WTC11 (cell line): ENCODE data around the gene POFUT2. TPM values are rescaled to one million over a fixed set of nuclear protein-coding genes. Genes with fewer than 3 reads are reported as not detected.

ENCODE experiments used
- ATAC-seq: fragments of 200-7000 bp; cut with Tn5 transposase; 2 replicates; pipeline ENCODE4 v1.10.0; 2021; ENCODE audit warnings: mild to moderate bottlenecking, moderate library complexity
- CTCF ChIA-PET: fragments of 300-600 bp; sonication (Branson Sonifier 250); formaldehyde crosslinking; loops from one replicate; lab custom pipeline; 2021; ENCODE audit warnings: antibody characterized with exemption; lab: Charles Lee
- POLR2A ChIA-PET: fragments of 350-600 bp; sonication (Branson Sonifier 250); formaldehyde crosslinking; loops from one replicate; lab custom pipeline; 2021; ENCODE audit warnings: antibody characterized with exemption; lab: Charles Lee
- DNase-seq: peaks from one replicate; pipeline ENCODE4 v3.0.0; 2021; ENCODE audit warnings: low spot score
- H3K27ac Mint-ChIP-seq: 2 replicates; pipeline ENCODE4 v1.8.0; 2021; ENCODE audit warnings: mixed read lengths
- H3K27me3 Mint-ChIP-seq: 2 replicates; pipeline ENCODE4 v1.8.0; 2021; ENCODE audit warnings: low read depth, mild to moderate bottlenecking, moderate library complexity, mixed read lengths
- H3K36me3 Mint-ChIP-seq: 2 replicates; pipeline ENCODE4 v1.8.0; 2021; ENCODE audit warnings: mixed read lengths
- H3K4me1 Mint-ChIP-seq: 2 replicates; pipeline ENCODE4 v1.8.0; 2022; ENCODE audit warnings: mixed read lengths
- H3K4me3 Mint-ChIP-seq: 2 replicates; pipeline ENCODE4 v1.8.0; 2021; ENCODE audit warnings: mild to moderate bottlenecking, moderate library complexity, mixed read lengths
- H3K9me3 Mint-ChIP-seq: 2 replicates; pipeline ENCODE4 v1.8.0; 2021; ENCODE audit warnings: mixed read lengths
- CDX4 ChIP-seq: fragments of 250-450 bp; sonication (Bioruptor Pico); IDR thresholded peaks from 2 replicates; pipeline ENCODE4 v1.9.0; 2021; ENCODE audit warnings: moderate library complexity, mild to moderate bottlenecking, inconsistent platforms, borderline replicate concordance
- ETV6 ChIP-seq: sonication (generic); formaldehyde crosslinking; IDR thresholded peaks from 2 replicates; pipeline ENCODE4 v1.8.1; 2022; ENCODE audit warnings: mild to moderate bottlenecking, missing genetic modification reagents
- HMGA2 ChIP-seq: fragments of 250-450 bp; sonication (Bioruptor Pico); IDR thresholded peaks from 2 replicates; pipeline ENCODE4 v1.4.0; 2021; ENCODE audit warnings: mild to moderate bottlenecking, moderate library complexity
- NFATC4 ChIP-seq: fragments of 250-450 bp; sonication (Bioruptor Pico); IDR thresholded peaks from 2 replicates; pipeline ENCODE4 v1.9.0; 2021; ENCODE audit warnings: mild to moderate bottlenecking
- NFE2L1 ChIP-seq: sonication (generic); formaldehyde crosslinking; IDR thresholded peaks from 2 replicates; pipeline ENCODE4 v1.8.1; 2023; ENCODE audit warnings: missing genetic modification reagents
- NR1H2 ChIP-seq: sonication (generic); formaldehyde crosslinking; IDR thresholded peaks from 2 replicates; pipeline ENCODE4 v1.9.0; 2021; ENCODE audit warnings: mild to moderate bottlenecking, moderate library complexity, missing genetic modification reagents
- PRRX2 ChIP-seq: fragments of 250-450 bp; sonication (Bioruptor Pico); IDR thresholded peaks from 2 replicates; pipeline ENCODE4 v1.8.0; 2021; ENCODE audit warnings: mild to moderate bottlenecking
- SMAD3 ChIP-seq: sonication (generic); formaldehyde crosslinking; IDR thresholded peaks from 2 replicates; pipeline ENCODE4 v1.8.0; 2022; ENCODE audit warnings: missing genetic modification reagents, mild to moderate bottlenecking, borderline replicate concordance
- TCF7 ChIP-seq: sonication (generic); formaldehyde crosslinking; IDR thresholded peaks from 2 replicates; pipeline ENCODE4 v1.8.0; 2022; ENCODE audit warnings: mild to moderate bottlenecking, low read depth, missing genetic modification reagents, moderate library complexity
- TEAD4 ChIP-seq: sonication (generic); formaldehyde crosslinking; IDR thresholded peaks from 2 replicates; pipeline ENCODE4 v1.8.0; 2022; ENCODE audit warnings: mild to moderate bottlenecking, missing genetic modification reagents
- ZNF121 ChIP-seq: sonication (generic); formaldehyde crosslinking; IDR thresholded peaks from 2 replicates; pipeline ENCODE4 v1.8.0; 2023; ENCODE audit warnings: missing genetic modification reagents
- ZNF219 ChIP-seq: sonication (generic); formaldehyde crosslinking; IDR thresholded peaks from 2 replicates; pipeline ENCODE4 v1.8.0; 2023; ENCODE audit warnings: missing genetic modification reagents, mild to moderate bottlenecking, borderline replicate concordance
- ZNF232 ChIP-seq: sonication (generic); formaldehyde crosslinking; IDR thresholded peaks from 2 replicates; pipeline ENCODE4 v1.8.0; 2022; ENCODE audit warnings: mild to moderate bottlenecking, missing genetic modification reagents
- ZNF281 ChIP-seq: sonication (generic); formaldehyde crosslinking; IDR thresholded peaks from 2 replicates; pipeline ENCODE4 v1.8.0; 2023; ENCODE audit warnings: mild to moderate bottlenecking, missing genetic modification reagents
- ZNF396 ChIP-seq: fragments of 250-450 bp; sonication (Bioruptor Pico); IDR thresholded peaks from 2 replicates; pipeline ENCODE4 v1.8.0; 2021; ENCODE audit warnings: mild to moderate bottlenecking, moderate library complexity, borderline replicate concordance
- ZNF532 ChIP-seq: fragments of 250-450 bp; sonication (Bioruptor Pico); IDR thresholded peaks from 2 replicates; pipeline ENCODE4 v1.9.0; 2021; ENCODE audit warnings: mild to moderate bottlenecking, borderline replicate concordance
- total RNA-seq: library from RNA; stranded (reverse); gene quantifications from 3 replicates; pipeline ENCODE4 v1.2.3, GENCODE V29; 2021
- TF ChIP-seq, protein P1 (sequence below): sonication (generic); formaldehyde crosslinking; IDR thresholded peaks from 2 replicates; pipeline ENCODE4 v1.8.1; 2023; ENCODE audit warnings: mild to moderate bottlenecking, moderate library complexity, missing genetic modification reagents

POFUT2 gene
- total RNA-seq, 1 experiment from 2014 or later: 39.7 TPM

GRCh38 chr21:45296638-45297037, 8.9 kb upstream of the POFUT2 start:
- DNase-seq (no peak), ATAC-seq (no peak)
- H3K9me3 Mint-ChIP-seq: no peaks in the 10 kb centered on the region
- POLR2A ChIA-PET: no interaction called here
- no peaks in the 10 kb centered on the region for H3K27me3 Mint-ChIP-seq
- CTCF ChIA-PET: interaction anchor here (5.0 kb wide), 1 partner anchor 12 kb away, joined by 47 read pairs; no protein-coding TSS in a partner anchor
- H3K36me3 Mint-ChIP-seq: no peaks in the 10 kb centered on the region
- no peak for TF ChIP-seq ETV6 (CRISPR knock-in tag)
- no peak for TF ChIP-seq CDX4 (CRISPR knock-in tag)
- no peak for TF ChIP-seq ZNF396
- no peak for TF ChIP-seq NFATC4
- no peak for TF ChIP-seq PRRX2 (CRISPR knock-in tag)
- TF ChIP-seq NFE2L1 (CRISPR knock-in tag): no peak
- no peak for TF ChIP-seq TEAD4
- no peak for TF ChIP-seq NR1H2 (CRISPR knock-in tag)
- no peak for TF ChIP-seq HMGA2
- no peak for TF ChIP-seq ZNF232 (CRISPR knock-in tag)
- no peak for TF ChIP-seq TCF7 (CRISPR knock-in tag)
- no peak for TF ChIP-seq SMAD3
- TF ChIP-seq ZNF281 (CRISPR knock-in tag): no peak
- TF ChIP-seq, protein P1, sequence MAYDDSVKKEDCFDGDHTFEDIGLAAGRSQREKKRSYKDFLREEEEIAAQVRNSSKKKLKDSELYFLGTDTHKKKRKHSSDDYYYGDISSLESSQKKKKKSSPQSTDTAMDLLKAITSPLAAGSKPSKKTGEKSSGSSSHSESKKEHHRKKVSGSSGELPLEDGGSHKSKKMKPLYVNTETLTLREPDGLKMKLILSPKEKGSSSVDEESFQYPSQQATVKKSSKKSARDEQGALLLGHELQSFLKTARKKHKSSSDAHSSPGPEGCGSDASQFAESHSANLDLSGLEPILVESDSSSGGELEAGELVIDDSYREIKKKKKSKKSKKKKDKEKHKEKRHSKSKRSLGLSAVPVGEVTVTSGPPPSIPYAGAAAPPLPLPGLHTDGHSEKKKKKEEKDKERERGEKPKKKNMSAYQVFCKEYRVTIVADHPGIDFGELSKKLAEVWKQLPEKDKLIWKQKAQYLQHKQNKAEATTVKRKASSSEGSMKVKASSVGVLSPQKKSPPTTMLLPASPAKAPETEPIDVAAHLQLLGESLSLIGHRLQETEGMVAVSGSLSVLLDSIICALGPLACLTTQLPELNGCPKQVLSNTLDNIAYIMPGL (CRISPR knock-in tag): no peak
- TF ChIP-seq ZNF219 (CRISPR knock-in tag): no peak
- TF ChIP-seq ZNF532 (CRISPR knock-in tag): no peak
- no peak for TF ChIP-seq ZNF121 (CRISPR knock-in tag)
- H3K4me3 Mint-ChIP-seq: no peak overlapping the region
- H3K27ac Mint-ChIP-seq: no peak overlapping the region
- H3K4me1 Mint-ChIP-seq: peaks cover 25% of the 10 kb centered on the region
